ENCODE measurements around the gene FIGNL1.
A peak's percentile ranks its signal among the peaks of the same experiment; 100 is the strongest.
"Not testable (repeated sequence)": the region's sequence is repeated elsewhere in the genome, so short reads cannot be mapped to it uniquely, and the experiment has no call there.

Gene FIGNL1

GRCh38 chr7:50471970-50472369 is 21.8 kb upstream of the FIGNL1 start:
- DNase-seq (ENCODE audit: low read depth) = no peak

- DNase-seq (ENCODE audit: low read depth) = no peak
Observed at GRCh38 chr7:50470250-50471163, 20.4 kb upstream of the FIGNL1 start.

DNA sequence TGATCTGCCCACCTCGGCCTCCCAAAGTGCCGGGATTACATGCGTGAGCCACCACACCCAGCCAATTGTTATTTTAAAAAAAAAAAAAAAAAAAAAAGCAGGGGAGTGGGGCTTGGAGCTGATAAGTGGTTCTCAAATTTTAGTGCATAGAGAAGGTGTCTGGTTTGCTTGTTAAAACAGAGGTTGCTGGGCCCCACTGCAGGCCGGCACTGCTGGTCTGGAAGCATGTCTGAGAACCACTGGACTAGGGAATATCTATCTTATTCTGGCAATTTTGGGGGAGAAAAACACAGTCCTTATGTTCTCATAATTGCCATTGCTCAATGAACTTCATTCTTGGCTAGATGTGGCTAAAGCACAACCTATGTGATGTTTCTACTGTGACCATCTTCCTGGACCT is 19.0 kb upstream of the FIGNL1 start:
- DNase-seq (ENCODE audit: low read depth) = no peak

DNA sequence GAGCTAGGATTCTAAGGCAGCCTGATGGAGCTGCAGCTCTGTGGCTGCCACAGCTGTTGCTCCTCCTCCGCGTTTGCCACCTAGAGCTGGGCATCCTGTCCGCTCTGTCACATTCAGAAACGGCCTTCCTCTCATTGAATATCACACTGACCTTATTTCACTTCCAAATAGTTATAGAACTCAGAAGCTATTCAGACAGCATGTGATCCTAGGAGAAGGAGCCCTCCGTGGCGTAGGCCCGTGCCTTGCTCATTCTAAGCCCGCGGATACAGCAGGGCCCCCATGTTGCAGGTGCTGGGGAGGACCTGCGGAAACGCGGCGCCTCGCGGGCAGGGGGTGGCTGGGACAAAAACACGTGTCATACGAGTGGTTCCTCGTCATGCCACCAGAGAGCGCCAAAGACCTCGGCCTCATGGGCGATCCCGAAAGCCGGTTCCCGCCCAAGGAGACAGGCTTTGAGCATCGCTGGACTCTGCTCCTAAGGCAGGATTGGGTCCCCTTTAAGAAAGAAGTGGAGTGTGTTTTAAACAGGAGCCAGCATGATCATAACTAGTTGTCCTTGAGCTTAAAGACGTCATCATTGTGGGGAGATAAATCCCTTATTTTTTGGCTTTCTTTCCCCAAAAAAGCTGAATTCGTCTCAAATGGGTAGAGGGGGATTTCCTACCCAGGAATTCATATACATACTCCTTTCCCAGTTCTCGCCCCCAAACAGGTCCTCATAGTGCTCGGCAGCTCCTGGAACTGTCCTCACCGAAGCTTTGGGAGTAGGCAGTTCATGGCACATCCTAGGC is 17.9 kb upstream of the FIGNL1 start:
- peak; percentile 63 for DNase-seq (ENCODE audit: low read depth)

- no peak for DNase-seq (ENCODE audit: low read depth)
Observed at GRCh38 chr7:50466815-50467585, 16.9 kb upstream of the FIGNL1 start.

- no peak for DNase-seq (ENCODE audit: low read depth)
Observed at GRCh38 chr7:50463035-50463434, 12.9 kb upstream of the FIGNL1 start.

DNA sequence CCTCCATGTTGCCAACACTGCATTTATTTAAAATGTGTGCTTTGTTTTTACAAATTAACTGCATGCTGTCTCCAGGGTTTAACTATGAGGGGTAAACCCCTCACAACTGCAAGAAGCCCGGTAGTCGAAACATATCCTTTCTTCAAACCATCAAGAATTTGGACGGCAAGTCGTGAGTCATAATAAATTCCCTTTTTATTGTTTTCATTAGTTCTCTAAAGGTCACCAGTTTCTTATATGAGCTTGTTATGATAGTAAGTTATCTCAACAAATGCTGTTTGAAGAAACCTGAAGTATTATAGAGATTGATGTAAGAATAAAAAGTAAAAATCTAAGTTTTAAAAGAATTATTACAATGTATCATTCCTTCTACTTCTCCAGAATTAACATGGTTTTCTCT is 12.2 kb upstream of the FIGNL1 start:
- DNase-seq (ENCODE audit: low read depth) = no peak

GRCh38 chr7:50461695-50462094 is 11.5 kb upstream of the FIGNL1 start:
- DNase-seq (ENCODE audit: low read depth) = no peak

DNA sequence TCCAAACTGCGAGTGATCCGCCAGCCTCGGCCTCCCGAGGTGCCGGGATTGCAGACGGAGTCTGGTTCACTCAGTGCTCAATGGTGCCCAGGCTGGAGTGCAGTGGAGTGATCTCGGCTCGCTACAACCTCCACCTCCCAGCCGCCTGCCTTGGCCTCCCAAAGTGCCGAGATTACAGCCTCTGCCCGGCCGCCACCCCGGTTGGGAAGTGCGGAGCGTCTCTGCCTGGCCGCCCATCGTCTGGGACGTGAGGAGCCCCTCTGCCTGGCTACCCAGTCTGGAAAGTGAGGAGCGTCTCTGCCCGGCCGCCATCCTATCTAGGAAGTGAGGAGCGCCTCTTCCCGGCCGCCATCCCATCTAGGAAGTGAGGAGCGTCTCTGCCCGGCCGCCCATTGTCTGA is 9.0 kb upstream of the FIGNL1 start:
- not testable (repeated sequence) for DNase-seq (ENCODE audit: low read depth)

- DNase-seq (ENCODE audit: low read depth) = not testable (repeated sequence)
Observed at GRCh38 chr7:50458651-50459050, 8.5 kb upstream of the FIGNL1 start.

DNA sequence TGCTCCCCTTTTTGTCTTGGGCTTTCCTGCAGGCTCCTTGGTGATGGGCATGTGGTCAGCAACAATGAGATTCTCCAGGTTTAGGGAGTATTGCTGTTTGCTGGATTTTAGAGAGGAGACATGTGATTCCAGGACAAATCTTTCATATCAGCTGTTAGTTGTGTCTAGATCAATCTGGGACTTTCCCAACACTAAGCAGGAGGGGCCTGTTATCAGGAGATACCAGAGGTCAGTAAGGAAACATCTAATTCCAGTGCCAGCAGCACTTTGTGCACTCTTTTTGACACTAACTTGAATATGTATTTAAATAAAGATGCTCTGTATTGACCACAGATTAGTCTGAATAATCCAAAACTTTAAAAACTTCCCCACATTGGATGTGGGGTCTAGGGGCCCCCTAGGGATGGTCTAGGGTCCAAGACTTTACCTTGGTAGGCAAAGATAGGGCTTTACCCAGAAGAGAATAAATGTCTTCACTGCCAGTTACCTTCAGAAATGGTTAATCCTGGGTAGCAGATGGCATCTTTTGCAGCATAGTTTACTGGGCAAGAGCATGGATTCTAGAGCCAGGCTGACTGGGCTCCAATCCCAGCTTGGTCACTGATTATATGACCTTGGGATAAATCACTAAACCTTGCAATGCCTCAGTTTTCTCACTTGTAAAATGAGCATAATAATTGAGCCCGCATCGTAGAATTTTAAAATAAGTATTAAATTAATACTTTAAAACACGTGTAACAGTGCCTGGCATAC is 6.4 kb upstream of the FIGNL1 start:
- DNase-seq (ENCODE audit: low read depth) = no peak

- no peak for DNase-seq (ENCODE audit: low read depth)
Observed at GRCh38 chr7:50455658-50456057, 5.5 kb upstream of the FIGNL1 start.

DNA sequence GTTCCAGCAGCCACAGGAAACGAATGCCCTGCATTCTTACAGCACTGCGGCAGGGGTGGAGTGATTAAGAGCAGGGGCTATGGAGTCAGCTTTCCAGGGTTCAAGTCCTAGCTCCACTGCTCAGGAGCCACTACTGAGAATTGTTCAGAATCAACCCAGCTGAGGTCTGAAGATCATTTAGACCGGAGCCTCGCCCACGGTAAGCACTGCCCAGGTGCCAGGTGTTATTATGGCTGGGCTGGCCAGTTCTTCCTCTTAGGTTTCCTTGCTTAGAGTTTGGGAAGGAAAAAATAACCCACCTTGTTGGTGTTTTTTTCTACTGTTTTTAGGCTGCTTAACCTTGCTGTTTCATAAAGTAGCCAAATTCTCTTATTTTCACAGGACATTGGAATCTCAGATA is 4.8 kb upstream of the FIGNL1 start:
- no peak for DNase-seq (ENCODE audit: low read depth)

- peak; percentile 7 for DNase-seq (ENCODE audit: low read depth)
Observed at GRCh38 chr7:50450590-50451032, 461 bp upstream of the FIGNL1 start.

- DNase-seq (ENCODE audit: low read depth) = no peak
Observed at GRCh38 chr7:50449501-50449880, 659 bp downstream of the FIGNL1 start.

GRCh38 chr7:50448823-50449222 is 1.3 kb downstream of the FIGNL1 start:
- DNase-seq (ENCODE audit: low read depth) = no peak

DNA sequence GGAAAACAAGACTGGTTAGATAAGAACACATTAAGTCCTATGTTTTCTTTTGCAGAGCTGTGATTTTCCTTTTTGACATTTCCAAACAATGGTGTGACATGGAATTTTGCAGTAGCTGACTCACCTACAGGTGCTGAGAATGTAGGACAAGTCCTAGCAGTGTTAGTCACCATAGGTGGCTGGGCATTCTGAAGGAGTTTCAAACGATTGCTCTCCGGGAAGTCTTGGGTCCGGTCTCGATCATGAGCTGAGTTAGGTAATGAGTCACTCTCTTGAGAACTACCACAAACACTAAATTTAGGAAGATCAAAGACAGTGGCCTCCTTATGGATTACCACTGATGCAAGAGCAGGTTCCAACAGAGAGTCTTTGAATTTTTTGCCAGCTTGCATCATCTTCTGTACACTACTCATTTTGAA is 3.6 kb downstream of the FIGNL1 start:
- DNase-seq (ENCODE audit: low read depth) = no peak

- no peak for DNase-seq (ENCODE audit: low read depth)
Observed at GRCh38 chr7:50436133-50436806, 13.9 kb downstream of the FIGNL1 start.

GRCh38 chr7:50431722-50432305 is 18.3 kb downstream of the FIGNL1 start:
- no peak for DNase-seq (ENCODE audit: low read depth)

DNA sequence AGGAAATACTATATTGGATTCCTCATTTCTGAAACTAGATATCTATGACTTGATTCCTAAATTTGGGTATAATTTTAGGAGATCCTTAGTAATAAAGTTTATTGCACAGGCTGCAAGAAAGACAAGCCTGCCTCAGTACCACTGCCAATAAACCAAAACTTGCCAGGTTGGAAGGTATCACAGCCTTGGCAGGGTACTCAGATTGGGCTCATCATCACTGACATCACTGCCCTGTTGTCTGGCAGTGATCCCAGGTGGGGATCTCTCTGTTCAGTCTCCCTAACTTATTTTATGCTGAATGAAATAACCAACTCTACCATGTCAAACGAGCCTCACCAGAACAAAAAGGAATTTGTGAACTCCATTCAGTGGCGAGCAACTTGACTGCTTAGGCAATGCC is 18.8 kb downstream of the FIGNL1 start:
- no peak for DNase-seq (ENCODE audit: low read depth)

DNA sequence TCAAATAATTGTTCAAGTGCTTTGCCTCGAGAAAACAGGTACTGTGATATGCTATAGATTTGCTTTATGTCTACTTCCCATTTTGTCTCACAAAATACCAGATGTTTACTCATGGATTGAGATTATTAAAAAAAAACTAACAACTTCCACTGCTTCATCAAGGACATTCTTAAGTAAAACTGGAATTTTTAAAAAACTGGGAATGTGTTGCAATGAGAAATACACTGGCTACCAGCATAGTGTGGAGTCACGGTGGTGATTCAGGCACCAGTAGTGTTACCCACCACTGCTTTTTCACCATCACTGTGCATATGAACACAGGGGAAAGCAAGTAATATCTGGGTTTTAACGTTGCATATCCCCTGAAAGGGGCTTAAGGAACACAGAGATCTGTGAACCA is 21.2 kb downstream of the FIGNL1 start:
- no peak for DNase-seq (ENCODE audit: low read depth)
